PC-9 (cell line): ENCODE measurements around the gene LAPTM5. TPM values are rescaled to one million over a fixed set of nuclear protein-coding genes. Genes with fewer than 3 reads are reported as not detected.

Experiments used
- BruUV-seq: library from RNA; stranded (reverse); fragments of 400-500 nt; replicated peaks from 2 replicates; lab custom pipeline; 2021; lab: Mats Ljungman, UMichigan
- CTCF ChIA-PET: fragments of 300-600 bp; sonication (Branson Sonifier 250); formaldehyde crosslinking; loops from one replicate; lab custom pipeline; 2022; ENCODE audit warnings: antibody characterized with exemption; lab: Charles Lee
- POLR2A ChIA-PET: fragments of 300-600 bp; sonication (Branson Sonifier 250); formaldehyde crosslinking; loops from one replicate; lab custom pipeline; 2022; ENCODE audit warnings: antibody characterized with exemption; ENCODE audit not compliant: unreplicated experiment; lab: Charles Lee
- DNase-seq, 2 experiments: peaks; one replicate each; pipeline versions ENCODE4 v3.0.0 to v3.0.0-alpha.2; 2015 to 2022; ENCODE audit warnings: mixed read lengths in 1 of 2
- H2AFZ ChIP-seq: fragments of 200-600 bp; sonication (generic); 2 replicates; pipeline ENCODE4 v1.8.1; 2017; ENCODE audit warnings: antibody characterized with exemption
- H3F3A ChIP-seq: fragments of 200-600 bp; sonication (generic); 2 replicates; pipeline ENCODE4 v1.8.1; 2017; ENCODE audit warnings: antibody characterized with exemption, mild to moderate bottlenecking, low read depth; ENCODE audit not compliant: insufficient read depth
- H3K27ac ChIP-seq: fragments of 200-600 bp; sonication (generic); 2 replicates; pipeline ENCODE4 v1.6.1; 2016; ENCODE audit warnings: mixed run types
- H3K27me3 ChIP-seq: fragments of 200-600 bp; sonication (generic); 2 replicates; pipeline ENCODE4 v1.6.1; 2016; ENCODE audit warnings: low read depth, mixed run types; ENCODE audit not compliant: insufficient read depth
- H3K36me3 ChIP-seq: fragments of 200-600 bp; sonication (generic); 2 replicates; pipeline ENCODE4 v1.6.1; 2016; ENCODE audit warnings: low read depth, mixed run types
- H3K4me1 ChIP-seq: fragments of 200-600 bp; sonication (generic); replicated peaks from 2 replicates; pipeline ENCODE4 v1.6.1; 2016; ENCODE audit warnings: mixed run types; ENCODE audit not compliant: insufficient read depth
- H3K4me2 ChIP-seq: fragments of 200-600 bp; sonication (generic); 2 replicates; pipeline ENCODE4 v1.6.1; 2017; ENCODE audit warnings: mixed run types
- H3K4me3 ChIP-seq: fragments of 200-600 bp; sonication (generic); 2 replicates; pipeline ENCODE4 v1.6.1; 2016; ENCODE audit warnings: mixed run types
- H3K79me2 ChIP-seq: fragments of 200-600 bp; sonication (generic); 2 replicates; pipeline ENCODE4 v1.6.1; 2017; ENCODE audit warnings: low read depth, mixed run types
- H3K9me2 ChIP-seq: fragments of 200-600 bp; sonication (generic); 2 replicates; pipeline ENCODE4 v1.8.1; 2017; ENCODE audit warnings: mild to moderate bottlenecking; ENCODE audit not compliant: insufficient read depth
- H3K9me3 ChIP-seq: fragments of 200-600 bp; sonication (generic); 2 replicates; pipeline ENCODE4 v1.8.1; 2016; ENCODE audit warnings: low read depth; ENCODE audit not compliant: insufficient read depth
- H4K20me1 ChIP-seq: fragments of 200-600 bp; sonication (generic); 2 replicates; pipeline ENCODE4 v1.8.1; 2017; ENCODE audit not compliant: insufficient read depth
- CTCF ChIP-seq: fragments of 200-600 bp; sonication (generic); conservative IDR thresholded peaks from 2 replicates; pipeline ENCODE4 v1.6.1; 2017; ENCODE audit warnings: mixed run types, antibody characterized with exemption, mild to moderate bottlenecking, moderate library complexity
- EZH2 ChIP-seq: fragments of 200-600 bp; sonication (generic); IDR thresholded peaks from 2 replicates; pipeline ENCODE4 v1.8.0; 2017; ENCODE audit warnings: antibody characterized with exemption, low read depth
- intact Hi-C: fragments of 100-400 bp; cut with micrococcal nuclease; formaldehyde crosslinking; loops from one replicate; pipeline ENCODE4 v1.10.0; 2022; ENCODE audit not compliant: unreplicated experiment
- total RNA-seq: library from RNA; stranded (reverse); gene quantifications from 2 replicates; pipeline ENCODE4 v1.2.3, GENCODE V29; 2021

Gene LAPTM5
- total RNA-seq, 1 experiment from 2014 or later, result 5.0 TPM

- CTCF ChIA-PET, result interaction anchor here (0.6 kb wide), 1 partner anchor 147 kb away, joined by 4 read pairs; no protein-coding TSS in a partner anchor
- no TSS peak for BruUV-seq
Observed at GRCh38 chr1:30785181-30785580, 27.6 kb upstream of the LAPTM5 start.

GRCh38 chr1:30783256-30783915, 25.8 kb upstream of the LAPTM5 start:
- Histone ChIP-seq H3K79me2 (no peaks in the 10 kb centered on the region), H3K27ac (no peak overlapping the region), H4K20me1 (no peaks in the 10 kb centered on the region), H3K27me3 (no peaks in the 10 kb centered on the region), H3K4me1 (peaks cover 6% of the 10 kb centered on the region; the same call in 1 of the 2 replicates), H3K4me3 (no peak overlapping the region), H3K4me2 (no peak overlapping the region), H3F3A (0 out of 2 replicates have a peak, but pooled peaks cover 4% of the 10 kb centered on the region), H3K9me2 (no peaks in the 10 kb centered on the region), H3K36me3 (no peaks in the 10 kb centered on the region), H2AFZ (no peak overlapping the region), H3K9me3 (no peaks in the 10 kb centered on the region)
- no peak for DNase-seq
- POLR2A ChIA-PET, result interaction anchor here (0.6 kb wide), 2 partner anchors 103 to 372 kb away, joined by 3 to 5 read pairs; no protein-coding TSS in a partner anchor
- intact Hi-C loops, result loop anchor here (5.0 kb wide), 3 partner anchors 144 to 639 kb away; no protein-coding TSS in a partner anchor
- no TSS peak for BruUV-seq
- CTCF ChIA-PET, result interaction anchor here (1.0 to 3.0 kb wide), 2 partner anchors 53 to 127 kb away, joined by 3 to 12 read pairs; no protein-coding TSS in a partner anchor
- TF ChIP-seq CTCF (no peak), EZH2 (no peak)

More at GRCh38 chr1:30785181-30785580, 27.6 kb upstream of the LAPTM5 start:
- intact Hi-C loops, result no loop called here
- no peaks in the 10 kb centered on the region for H4K20me1 ChIP-seq
- H3F3A ChIP-seq, result no peaks in the 10 kb centered on the region
- H3K79me2 ChIP-seq, result no peaks in the 10 kb centered on the region
- no peak overlapping the region for H3K4me2 ChIP-seq
- H3K4me3 ChIP-seq, result no peak overlapping the region
- TF ChIP-seq EZH2 (no peak), CTCF (no peak)
- H3K27me3 ChIP-seq, result no peaks in the 10 kb centered on the region
- no peaks in the 10 kb centered on the region for H3K9me2 ChIP-seq
- DNase-seq, result no peak
- H2AFZ ChIP-seq, result no peak overlapping the region
- H3K4me1 ChIP-seq, result no peaks in the 10 kb centered on the region
- H3K36me3 ChIP-seq, result no peaks in the 10 kb centered on the region
- H3K27ac ChIP-seq, result no peak overlapping the region
- H3K9me3 ChIP-seq, result no peaks in the 10 kb centered on the region
- POLR2A ChIA-PET, result no interaction called here

- H2AFZ ChIP-seq, result no peak overlapping the region
- TF ChIP-seq CTCF, result peak; percentile 67
- no peak for TF ChIP-seq EZH2
- no peak overlapping the region for H3K27ac ChIP-seq
- no peaks in the 10 kb centered on the region for H3K9me3 ChIP-seq
- no peaks in the 10 kb centered on the region for H4K20me1 ChIP-seq
- no peaks in the 10 kb centered on the region for H3K79me2 ChIP-seq
- peaks cover 10% of the 10 kb centered on the region; the same call in 1 of the 2 replicates for H3K4me1 ChIP-seq
- H3K27me3 ChIP-seq, result no peaks in the 10 kb centered on the region
- no peaks in the 10 kb centered on the region for H3K36me3 ChIP-seq
- no peak overlapping the region for H3K4me3 ChIP-seq
- no peaks in the 10 kb centered on the region for H3K9me2 ChIP-seq
- intact Hi-C loops, result loop anchor here (1.0 to 5.0 kb wide), 4 partner anchors 129 to 640 kb away; no protein-coding TSS in a partner anchor
- CTCF ChIA-PET, result interaction anchor here (0.8 to 3.0 kb wide), 3 partner anchors 21 to 128 kb away, joined by 3 to 12 read pairs (median 5); no protein-coding TSS in a partner anchor
- H3K4me2 ChIP-seq, result no peak overlapping the region
- BruUV-seq, result no TSS peak
- peak in 1 of 2 experiments; percentile 52 for DNase-seq
- POLR2A ChIA-PET, result interaction anchor here (0.5 to 0.6 kb wide), 2 partner anchors 151 to 373 kb away, joined by 3 read pairs; no protein-coding TSS in a partner anchor
- 0 out of 2 replicates have a peak, but pooled peaks cover 4% of the 10 kb centered on the region for H3F3A ChIP-seq
Observed at GRCh38 chr1:30782361-30783255, 25.0 kb upstream of the LAPTM5 start.
